Trophoblast cell (in vitro differentiated cells and primary cell): ENCODE data around the gene PLEKHA5.

ENCODE experiments used
- DNase-seq, 2 donors: peaks; one replicate each; pipeline ENCODE4 v3.0.0-alpha.2; 2016
- H2AFZ ChIP-seq: 2 replicates; pipeline ENCODE4 v1.6.1; 2013; ENCODE audit warnings: low read length, moderate library complexity, mild to moderate bottlenecking; ENCODE audit not compliant: insufficient read depth, poor library complexity
- H2AK5ac ChIP-seq: 2 replicates; pipeline ENCODE4 v1.6.1; 2013; ENCODE audit warnings: mild to moderate bottlenecking, low read length
- H2BK120ac ChIP-seq: 2 replicates; pipeline ENCODE4 v1.6.1; 2013; ENCODE audit warnings: low read length, mild to moderate bottlenecking, moderate library complexity; ENCODE audit not compliant: insufficient read depth, poor library complexity
- H2BK12ac ChIP-seq: 2 replicates; pipeline ENCODE4 v1.6.1; 2013; ENCODE audit warnings: mild to moderate bottlenecking, low read length, moderate library complexity
- H2BK5ac ChIP-seq: 2 replicates; pipeline ENCODE4 v1.6.1; 2013; ENCODE audit warnings: low read length, low read depth, moderate library complexity, mild to moderate bottlenecking; ENCODE audit not compliant: poor library complexity
- H3K14ac ChIP-seq: 2 replicates; pipeline ENCODE4 v1.6.1; 2013; ENCODE audit warnings: mild to moderate bottlenecking, low read length
- H3K18ac ChIP-seq: 2 replicates; pipeline ENCODE4 v1.6.1; 2013; ENCODE audit warnings: mild to moderate bottlenecking, low read length
- H3K23ac ChIP-seq: 2 replicates; pipeline ENCODE4 v1.6.1; 2013; ENCODE audit warnings: low read length
- H3K27ac ChIP-seq: 2 replicates; pipeline ENCODE4 v1.5.1; 2013; ENCODE audit warnings: low read depth, mild to moderate bottlenecking, inconsistent platforms, low read length, moderate library complexity
- H3K27me3 ChIP-seq: 2 replicates; pipeline ENCODE4 v1.6.1; 2013; ENCODE audit warnings: inconsistent platforms, mild to moderate bottlenecking, low read length, moderate library complexity; ENCODE audit not compliant: insufficient read depth
- H3K36me3 ChIP-seq, 2 experiments: 1 replicate in 1 of 2; 2 replicates in 1 of 2; pipeline ENCODE4 v1.6.1; 2013; ENCODE audit warnings: low read length in 2 of 2, mild to moderate bottlenecking in 2 of 2, moderate library complexity in 1 of 2; ENCODE audit not compliant: insufficient read depth in 2 of 2, control insufficient read depth in 1 of 2
- H3K4ac ChIP-seq: 2 replicates; pipeline ENCODE4 v1.6.1; 2013; ENCODE audit warnings: low read depth, mild to moderate bottlenecking, low read length, moderate library complexity
- H3K4me1 ChIP-seq, 2 experiments: 1 replicate in 1 of 2; 2 replicates in 1 of 2; pipeline ENCODE4 v1.6.1; 2013; ENCODE audit warnings: low read length in 2 of 2, mild to moderate bottlenecking in 2 of 2, moderate library complexity in 1 of 2; ENCODE audit not compliant: insufficient read depth in 2 of 2, control insufficient read depth in 1 of 2
- H3K4me2 ChIP-seq: 2 replicates; pipeline ENCODE4 v1.6.1; 2013; ENCODE audit warnings: inconsistent platforms, mild to moderate bottlenecking, low read length, moderate library complexity
- H3K4me3 ChIP-seq: 2 replicates; pipeline ENCODE4 v1.5.1; 2013; ENCODE audit warnings: mild to moderate bottlenecking, low read depth, low read length, inconsistent platforms
- H3K79me1 ChIP-seq: one replicate; pipeline ENCODE4 v1.6.1; 2013; ENCODE audit warnings: low read length
- H3K79me2 ChIP-seq: 2 replicates; pipeline ENCODE4 v1.6.1; 2013; ENCODE audit warnings: low read length, mild to moderate bottlenecking; ENCODE audit not compliant: control insufficient read depth, insufficient read depth, poor library complexity
- H3K9ac ChIP-seq: 2 replicates; pipeline ENCODE4 v1.6.1; 2013; ENCODE audit warnings: mild to moderate bottlenecking, low read length
- H3K9me3 ChIP-seq: 2 replicates; pipeline ENCODE4 v1.6.1; 2013; ENCODE audit warnings: low read depth, mild to moderate bottlenecking, control low read depth, inconsistent platforms, low read length; ENCODE audit not compliant: insufficient read depth
- H4K12ac ChIP-seq: 2 replicates; pipeline ENCODE4 v1.6.1; 2013; ENCODE audit warnings: low read depth, mild to moderate bottlenecking, low read length, moderate library complexity
- H4K8ac ChIP-seq: 2 replicates; pipeline ENCODE4 v1.6.1; 2013; ENCODE audit warnings: low read depth, mild to moderate bottlenecking, low read length, moderate library complexity
- H4K91ac ChIP-seq: one replicate; pipeline ENCODE4 v1.6.1; 2013; ENCODE audit warnings: low read depth, mild to moderate bottlenecking, low read length, moderate library complexity
- WGBS: extraction: QIAGEN DNeasy Blood & Tissue Kit; methylation state at CpG from one replicate; pipeline ENCODE4 v1.1.7; 2013; ENCODE audit warnings: missing lambda C conversion rate; ENCODE audit not compliant: insufficient read length, insufficient coverage; ENCODE audit errors: extremely low coverage; 5-methylcytosine and 5-hydroxymethylcytosine counted together

The PLEKHA5 gene

GRCh38 chr12:19186722-19187661, 57.5 kb downstream of the PLEKHA5 start:
- DNase-seq = peak in 1 of 2 donors; percentile 67
- H3K27ac ChIP-seq = no peak overlapping the region
- no peak overlapping the region for H3K4ac ChIP-seq
- no peak overlapping the region for H2BK120ac ChIP-seq
- no peak overlapping the region for H2BK5ac ChIP-seq
- no peaks in the 10 kb centered on the region for H3K79me1 ChIP-seq
- H2AK5ac ChIP-seq = no peak overlapping the region
- H2BK12ac ChIP-seq = no peak overlapping the region
- no peak overlapping the region for H3K18ac ChIP-seq
- no peak overlapping the region for H4K8ac ChIP-seq
- H3K23ac ChIP-seq = no peak overlapping the region
- no peaks in the 10 kb centered on the region for H3K36me3 ChIP-seq
- no peaks in the 10 kb centered on the region for H3K79me2 ChIP-seq
- H4K91ac ChIP-seq = no peak overlapping the region
- H3K9ac ChIP-seq = no peak overlapping the region
- no peak overlapping the region for H2AFZ ChIP-seq
- no peaks in the 10 kb centered on the region for H3K9me3 ChIP-seq
- WGBS = no CpG with 5 or more reads among the region's 4 CpGs
- no peaks in the 10 kb centered on the region for H3K27me3 ChIP-seq
- no peak overlapping the region for H3K4me3 ChIP-seq
- H3K14ac ChIP-seq = no peak overlapping the region
- no peak overlapping the region for H3K4me2 ChIP-seq
- H4K12ac ChIP-seq = no peak overlapping the region
- H3K4me1 ChIP-seq = no peaks in the 10 kb centered on the region

- Histone ChIP-seq H3K4me3 (no peak overlapping the region), H3K4me1 (no peaks in the 10 kb centered on the region)
Measured at GRCh38 chr12:19189522-19189921, 60.0 kb downstream of the PLEKHA5 start.

GRCh38 chr12:19190292-19191031, 60.9 kb downstream of the PLEKHA5 start:
- H2AFZ ChIP-seq = no peak overlapping the region

More at GRCh38 chr12:19189522-19189921, 60.0 kb downstream of the PLEKHA5 start:
- Histone ChIP-seq H4K8ac (no peak overlapping the region), H2AFZ (no peak overlapping the region), H3K9ac (no peak overlapping the region), H3K27me3 (no peaks in the 10 kb centered on the region), H3K4me2 (no peak overlapping the region), H4K12ac (no peak overlapping the region), H3K23ac (no peak overlapping the region), H3K79me2 (no peaks in the 10 kb centered on the region), H3K14ac (no peak overlapping the region), H3K4ac (no peak overlapping the region), H2BK5ac (no peak overlapping the region), H2AK5ac (no peak overlapping the region), H3K9me3 (no peaks in the 10 kb centered on the region), H2BK120ac (no peak overlapping the region), H3K36me3 (no peaks in the 10 kb centered on the region), H3K27ac (no peak overlapping the region), H3K18ac (no peak overlapping the region), H3K79me1 (no peaks in the 10 kb centered on the region), H2BK12ac (no peak overlapping the region), H4K91ac (no peak overlapping the region)
- DNase-seq = no peak
- 100% methylated on average over 1 of the region's 1 CpG for WGBS

DNA sequence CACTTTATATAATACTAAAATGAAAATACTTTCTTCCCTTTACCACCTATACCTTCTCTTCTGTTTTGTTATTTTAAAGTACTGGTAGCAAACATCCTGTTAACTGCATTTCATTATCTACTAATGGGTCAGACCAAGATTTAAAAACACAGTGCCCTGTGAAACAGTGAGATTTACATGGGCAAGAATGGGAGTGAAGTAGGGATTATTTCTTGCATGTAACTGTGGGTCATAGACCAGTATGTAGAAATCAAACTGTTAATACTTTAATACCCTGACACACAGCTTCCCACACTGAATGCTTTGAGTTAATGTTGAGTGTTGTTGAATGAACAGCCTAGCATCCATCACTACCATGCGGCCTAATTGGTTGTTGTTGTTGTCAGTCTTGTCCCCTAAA, 61.6 kb downstream of the PLEKHA5 start:
- no CpG with 5 or more reads among the region's 1 CpG for WGBS
- no peaks in the 10 kb centered on the region for H3K79me1 ChIP-seq
- H3K79me2 ChIP-seq = no peaks in the 10 kb centered on the region
- H3K4me3 ChIP-seq = no peak overlapping the region
- H2BK5ac ChIP-seq = no peak overlapping the region
- H3K18ac ChIP-seq = no peak overlapping the region
- H3K27ac ChIP-seq = no peak overlapping the region
- no peak overlapping the region for H4K8ac ChIP-seq
- no peaks in the 10 kb centered on the region for H3K36me3 ChIP-seq
- no peak overlapping the region for H3K14ac ChIP-seq
- no peak overlapping the region for H4K91ac ChIP-seq
- no peaks in the 10 kb centered on the region for H3K4me1 ChIP-seq
- H3K27me3 ChIP-seq = no peaks in the 10 kb centered on the region
- no peak overlapping the region for H4K12ac ChIP-seq
- no peak overlapping the region for H2AK5ac ChIP-seq
- H2AFZ ChIP-seq = no peak overlapping the region
- H3K23ac ChIP-seq = no peak overlapping the region
- H3K4me2 ChIP-seq = no peak overlapping the region
- no peak overlapping the region for H2BK120ac ChIP-seq
- no peaks in the 10 kb centered on the region for H3K9me3 ChIP-seq
- no peak overlapping the region for H3K4ac ChIP-seq
- DNase-seq = no peak
- no peak overlapping the region for H2BK12ac ChIP-seq
- H3K9ac ChIP-seq = no peak overlapping the region

More at GRCh38 chr12:19190292-19191031, 60.9 kb downstream of the PLEKHA5 start:
- no peak overlapping the region for H3K27ac ChIP-seq
- no peak overlapping the region for H3K4me2 ChIP-seq
- no peak overlapping the region for H3K4me3 ChIP-seq
- H4K12ac ChIP-seq = no peak overlapping the region
- H3K79me1 ChIP-seq = no peaks in the 10 kb centered on the region
- H2BK120ac ChIP-seq = no peak overlapping the region
- no peak overlapping the region for H3K14ac ChIP-seq
- H2AK5ac ChIP-seq = no peak overlapping the region
- no peak overlapping the region for H4K91ac ChIP-seq
- H3K9ac ChIP-seq = no peak overlapping the region
- H3K4me1 ChIP-seq = no peaks in the 10 kb centered on the region
- H3K23ac ChIP-seq = no peak overlapping the region
- H3K9me3 ChIP-seq = no peaks in the 10 kb centered on the region
- peak in 1 of 2 donors; percentile 34 for DNase-seq
- no peaks in the 10 kb centered on the region for H3K36me3 ChIP-seq
- no CpG with 5 or more reads among the region's 2 CpGs for WGBS
- H2BK12ac ChIP-seq = no peak overlapping the region
- H3K79me2 ChIP-seq = no peaks in the 10 kb centered on the region
- no peak overlapping the region for H2BK5ac ChIP-seq
- H3K4ac ChIP-seq = no peak overlapping the region
- H4K8ac ChIP-seq = no peak overlapping the region
- no peaks in the 10 kb centered on the region for H3K27me3 ChIP-seq
- H3K18ac ChIP-seq = no peak overlapping the region
